Astrocyte (in vitro differentiated cells and primary cell): ENCODE measurements around the gene NCOR2. TPM values are rescaled to one million over a fixed set of nuclear protein-coding genes. Genes with fewer than 3 reads are reported as not detected.

Experiments
- DNase-seq: peaks from one replicate; pipeline ENCODE4 v3.0.0-alpha.2; 2010; ENCODE audit warnings: low read depth
- FAIRE-seq: peaks from 2 replicates; lab custom pipeline; 2011; peaks lifted over from hg19 to GRCh38; lab: Jason Lieb, UNC
- H2AFZ ChIP-seq: 2 replicates; pipeline ENCODE4 v1.6.0; 2012; ENCODE audit warnings: low read depth, low read length, inconsistent platforms
- H3K27ac ChIP-seq: 2 replicates; pipeline ENCODE4 v1.5.1; 2011; ENCODE audit warnings: low read depth, low read length, inconsistent platforms
- H3K27me3 ChIP-seq: 2 replicates; pipeline ENCODE4 v1.6.0; 2011; ENCODE audit warnings: low read length, inconsistent platforms; ENCODE audit not compliant: insufficient read depth
- H3K36me3 ChIP-seq: 2 replicates; pipeline ENCODE4 v1.5.1; 2011; ENCODE audit warnings: low read length, inconsistent platforms; ENCODE audit not compliant: insufficient read depth
- H3K4me1 ChIP-seq: 2 replicates; pipeline ENCODE4 v1.5.1; 2011; ENCODE audit warnings: low read length, inconsistent platforms; ENCODE audit not compliant: insufficient read depth
- H3K4me2 ChIP-seq: 2 replicates; pipeline ENCODE4 v1.6.0; 2012; ENCODE audit warnings: low read length, inconsistent platforms
- H3K4me3 ChIP-seq: 2 replicates; pipeline ENCODE4 v1.5.1; 2011; ENCODE audit warnings: low read depth, mild to moderate bottlenecking, low read length, inconsistent platforms; ENCODE audit not compliant: insufficient read depth
- H3K79me2 ChIP-seq: 2 replicates; pipeline ENCODE4 v1.6.0; 2012; ENCODE audit warnings: mild to moderate bottlenecking, low read length, inconsistent platforms; ENCODE audit not compliant: insufficient read depth
- H3K9ac ChIP-seq: 2 replicates; pipeline ENCODE4 v1.6.0; 2012; ENCODE audit warnings: mild to moderate bottlenecking, low read length, inconsistent platforms
- H3K9me3 ChIP-seq: 2 replicates; pipeline ENCODE4 v1.5.1; 2012; ENCODE audit warnings: low read depth, mild to moderate bottlenecking, low read length, inconsistent platforms; ENCODE audit not compliant: insufficient read depth
- H4K20me1 ChIP-seq: 2 replicates; pipeline ENCODE4 v1.6.0; 2012; ENCODE audit warnings: low read length, inconsistent platforms; ENCODE audit not compliant: insufficient read depth
- H3K27ac Mint-ChIP-seq: one replicate; pipeline ENCODE4 v1.8.0; 2021; ENCODE audit warnings: mild to moderate bottlenecking, mixed read lengths; ENCODE audit not compliant: unreplicated experiment
- H3K27me3 Mint-ChIP-seq: one replicate; pipeline ENCODE4 v1.8.0; 2021; ENCODE audit warnings: low read depth, mixed read lengths; ENCODE audit not compliant: unreplicated experiment
- H3K36me3 Mint-ChIP-seq: one replicate; pipeline ENCODE4 v1.8.0; 2021; ENCODE audit warnings: low read depth, mixed read lengths; ENCODE audit not compliant: unreplicated experiment
- H3K4me1 Mint-ChIP-seq: one replicate; pipeline ENCODE4 v1.8.0; 2021; ENCODE audit warnings: low read depth, mixed read lengths; ENCODE audit not compliant: unreplicated experiment
- H3K4me3 Mint-ChIP-seq: one replicate; pipeline ENCODE4 v1.8.0; 2021; ENCODE audit warnings: mild to moderate bottlenecking, moderate library complexity, mixed read lengths; ENCODE audit not compliant: unreplicated experiment
- H3K9me3 Mint-ChIP-seq: one replicate; pipeline ENCODE4 v1.8.0; 2021; ENCODE audit warnings: mild to moderate bottlenecking, mixed read lengths; ENCODE audit not compliant: unreplicated experiment
- EZH2 ChIP-seq: IDR thresholded peaks from 2 replicates; pipeline ENCODE4 v1.6.1; 2012; ENCODE audit warnings: mild to moderate bottlenecking, low read length, inconsistent platforms; ENCODE audit not compliant: insufficient read depth
- total RNA-seq: library from RNA; stranded (reverse); gene quantifications from 2 replicates; pipeline ENCODE4 v1.2.1, GENCODE V29; 2021
- TF ChIP-seq, protein P1 (sequence below): IDR thresholded peaks from 2 replicates; pipeline ENCODE4 v1.5.1; 2011; ENCODE audit warnings: low read depth, mild to moderate bottlenecking, inconsistent platforms, low read length, moderate library complexity; ENCODE audit not compliant: insufficient read depth

The NCOR2 gene
- total RNA-seq, 1 donor from 2014 or later, result 425 TPM

- peaks cover 93% of the 10 kb centered on the region for H4K20me1 ChIP-seq
- Mint-ChIP-seq H3K9me3 (no peaks in the 10 kb centered on the region), H3K27me3 (no peaks in the 10 kb centered on the region), H3K4me1 (peaks cover 57% of the 10 kb centered on the region), H3K4me3 (no peak overlapping the region), H3K36me3 (peaks cover 20% of the 10 kb centered on the region), H3K27ac (no peak overlapping the region)
- H3K9me3 ChIP-seq, result no peaks in the 10 kb centered on the region
- H3K9ac ChIP-seq, result peak overlapping the region; percentile 18
- no peak for TF ChIP-seq EZH2
- TF ChIP-seq, protein P1, sequence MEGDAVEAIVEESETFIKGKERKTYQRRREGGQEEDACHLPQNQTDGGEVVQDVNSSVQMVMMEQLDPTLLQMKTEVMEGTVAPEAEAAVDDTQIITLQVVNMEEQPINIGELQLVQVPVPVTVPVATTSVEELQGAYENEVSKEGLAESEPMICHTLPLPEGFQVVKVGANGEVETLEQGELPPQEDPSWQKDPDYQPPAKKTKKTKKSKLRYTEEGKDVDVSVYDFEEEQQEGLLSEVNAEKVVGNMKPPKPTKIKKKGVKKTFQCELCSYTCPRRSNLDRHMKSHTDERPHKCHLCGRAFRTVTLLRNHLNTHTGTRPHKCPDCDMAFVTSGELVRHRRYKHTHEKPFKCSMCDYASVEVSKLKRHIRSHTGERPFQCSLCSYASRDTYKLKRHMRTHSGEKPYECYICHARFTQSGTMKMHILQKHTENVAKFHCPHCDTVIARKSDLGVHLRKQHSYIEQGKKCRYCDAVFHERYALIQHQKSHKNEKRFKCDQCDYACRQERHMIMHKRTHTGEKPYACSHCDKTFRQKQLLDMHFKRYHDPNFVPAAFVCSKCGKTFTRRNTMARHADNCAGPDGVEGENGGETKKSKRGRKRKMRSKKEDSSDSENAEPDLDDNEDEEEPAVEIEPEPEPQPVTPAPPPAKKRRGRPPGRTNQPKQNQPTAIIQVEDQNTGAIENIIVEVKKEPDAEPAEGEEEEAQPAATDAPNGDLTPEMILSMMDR, result no peak
- no peak overlapping the region for H3K4me2 ChIP-seq
- H2AFZ ChIP-seq, result no peak overlapping the region
- no peaks in the 10 kb centered on the region for H3K27me3 ChIP-seq
- H3K79me2 ChIP-seq, result peaks cover 92% of the 10 kb centered on the region
- H3K27ac ChIP-seq, result no peak overlapping the region
- H3K4me1 ChIP-seq, result peaks cover 26% of the 10 kb centered on the region
- DNase-seq, result no peak
- no peak for FAIRE-seq
- H3K4me3 ChIP-seq, result no peak overlapping the region
- no peaks in the 10 kb centered on the region for H3K36me3 ChIP-seq
These were observed 35.1 kb downstream of the NCOR2 start for GRCh38 chr12:124532331-124532750.

DNA sequence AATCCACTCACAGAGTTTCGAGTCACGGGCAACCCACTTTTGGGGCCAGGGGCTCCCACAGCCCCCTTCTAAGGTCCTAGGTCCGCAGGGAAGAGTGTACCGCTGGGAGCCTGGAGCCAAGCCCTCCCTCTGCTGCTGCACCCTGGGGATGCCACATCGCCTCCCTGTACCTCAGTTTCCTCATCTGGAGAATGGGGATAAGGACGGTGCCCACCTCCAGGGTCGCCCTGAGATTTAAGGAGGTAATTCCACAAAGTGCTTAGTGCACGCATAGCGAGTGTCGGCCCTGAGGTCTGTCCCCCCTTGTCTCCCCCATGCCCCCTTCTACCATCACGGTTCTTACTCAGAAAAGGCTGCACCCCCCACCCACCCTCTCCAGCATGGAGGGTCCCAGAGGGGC lies 35.5 kb downstream of the NCOR2 start:
- Histone ChIP-seq H4K20me1 (peaks cover 91% of the 10 kb centered on the region), H3K4me1 (peaks cover 22% of the 10 kb centered on the region), H3K79me2 (peaks cover 92% of the 10 kb centered on the region), H3K9ac (no peak overlapping the region), H3K4me3 (no peak overlapping the region), H3K27ac (no peak overlapping the region), H3K36me3 (no peaks in the 10 kb centered on the region), H3K9me3 (no peaks in the 10 kb centered on the region), H2AFZ (no peak overlapping the region), H3K27me3 (no peaks in the 10 kb centered on the region), H3K4me2 (no peak overlapping the region)
- no peak for FAIRE-seq
- Mint-ChIP-seq H3K4me1 (peaks cover 55% of the 10 kb centered on the region), H3K27me3 (no peaks in the 10 kb centered on the region), H3K36me3 (peaks cover 21% of the 10 kb centered on the region), H3K4me3 (no peak overlapping the region), H3K27ac (no peak overlapping the region), H3K9me3 (no peaks in the 10 kb centered on the region)
- no peak for DNase-seq
- TF ChIP-seq, protein P1, result no peak
- TF ChIP-seq EZH2, result no peak

- H3K9ac ChIP-seq, result no peak overlapping the region
- H3K27me3 Mint-ChIP-seq, result no peaks in the 10 kb centered on the region
- H3K4me2 ChIP-seq, result no peak overlapping the region
- H3K4me3 Mint-ChIP-seq, result no peak overlapping the region
- H3K36me3 Mint-ChIP-seq, result peaks cover 27% of the 10 kb centered on the region
- no peaks in the 10 kb centered on the region for H3K9me3 Mint-ChIP-seq
- no peak for FAIRE-seq
- no peaks in the 10 kb centered on the region for H3K9me3 ChIP-seq
- H3K27ac Mint-ChIP-seq, result no peak overlapping the region
- no peak overlapping the region for H3K4me3 ChIP-seq
- H2AFZ ChIP-seq, result no peak overlapping the region
- H3K27me3 ChIP-seq, result no peaks in the 10 kb centered on the region
- H4K20me1 ChIP-seq, result peaks cover 91% of the 10 kb centered on the region
- peaks cover 2% of the 10 kb centered on the region for H3K36me3 ChIP-seq
- no peak for TF ChIP-seq EZH2
- TF ChIP-seq, protein P1, result no peak
- peaks cover 92% of the 10 kb centered on the region for H3K79me2 ChIP-seq
- peaks cover 52% of the 10 kb centered on the region for H3K4me1 Mint-ChIP-seq
- peaks cover 16% of the 10 kb centered on the region for H3K4me1 ChIP-seq
- DNase-seq, result no peak
- no peak overlapping the region for H3K27ac ChIP-seq
These were observed 36.1 kb downstream of the NCOR2 start for GRCh38 chr12:124531281-124531745.
